ENCODE measurements around the gene ARPP19. TPM values are rescaled to one million over a fixed set of nuclear protein-coding genes. Genes with fewer than 3 reads are reported as not detected.

ARPP19 gene
- total and polyA plus RNA-seq, 10 of the 15 experiments (the other 5 are each of a cell fraction or from before 2014, with no cell fraction given): 77.2 to 167 (median 121) TPM

DNA sequence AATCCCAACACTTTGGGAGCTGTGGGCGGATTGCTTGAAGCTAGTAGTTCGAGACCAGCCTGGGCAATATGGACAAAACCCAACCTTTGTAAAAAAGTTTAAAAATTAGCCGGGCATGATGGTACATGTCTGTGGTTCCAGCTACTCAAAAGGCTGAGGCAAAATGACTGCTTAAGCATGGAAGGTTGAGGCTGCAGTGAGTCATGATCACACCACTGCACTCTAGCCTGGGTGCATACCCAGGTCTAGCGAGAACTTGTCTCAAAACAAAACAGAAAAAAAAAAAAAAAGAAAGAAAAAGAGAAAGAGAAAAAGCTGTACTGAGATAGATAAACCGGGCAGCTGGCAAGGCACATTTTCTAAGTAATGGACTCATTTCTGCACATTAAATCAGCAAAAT, 10.6 kb downstream of the ARPP19 start (continued):
- TF ChIP-seq, protein P1, sequence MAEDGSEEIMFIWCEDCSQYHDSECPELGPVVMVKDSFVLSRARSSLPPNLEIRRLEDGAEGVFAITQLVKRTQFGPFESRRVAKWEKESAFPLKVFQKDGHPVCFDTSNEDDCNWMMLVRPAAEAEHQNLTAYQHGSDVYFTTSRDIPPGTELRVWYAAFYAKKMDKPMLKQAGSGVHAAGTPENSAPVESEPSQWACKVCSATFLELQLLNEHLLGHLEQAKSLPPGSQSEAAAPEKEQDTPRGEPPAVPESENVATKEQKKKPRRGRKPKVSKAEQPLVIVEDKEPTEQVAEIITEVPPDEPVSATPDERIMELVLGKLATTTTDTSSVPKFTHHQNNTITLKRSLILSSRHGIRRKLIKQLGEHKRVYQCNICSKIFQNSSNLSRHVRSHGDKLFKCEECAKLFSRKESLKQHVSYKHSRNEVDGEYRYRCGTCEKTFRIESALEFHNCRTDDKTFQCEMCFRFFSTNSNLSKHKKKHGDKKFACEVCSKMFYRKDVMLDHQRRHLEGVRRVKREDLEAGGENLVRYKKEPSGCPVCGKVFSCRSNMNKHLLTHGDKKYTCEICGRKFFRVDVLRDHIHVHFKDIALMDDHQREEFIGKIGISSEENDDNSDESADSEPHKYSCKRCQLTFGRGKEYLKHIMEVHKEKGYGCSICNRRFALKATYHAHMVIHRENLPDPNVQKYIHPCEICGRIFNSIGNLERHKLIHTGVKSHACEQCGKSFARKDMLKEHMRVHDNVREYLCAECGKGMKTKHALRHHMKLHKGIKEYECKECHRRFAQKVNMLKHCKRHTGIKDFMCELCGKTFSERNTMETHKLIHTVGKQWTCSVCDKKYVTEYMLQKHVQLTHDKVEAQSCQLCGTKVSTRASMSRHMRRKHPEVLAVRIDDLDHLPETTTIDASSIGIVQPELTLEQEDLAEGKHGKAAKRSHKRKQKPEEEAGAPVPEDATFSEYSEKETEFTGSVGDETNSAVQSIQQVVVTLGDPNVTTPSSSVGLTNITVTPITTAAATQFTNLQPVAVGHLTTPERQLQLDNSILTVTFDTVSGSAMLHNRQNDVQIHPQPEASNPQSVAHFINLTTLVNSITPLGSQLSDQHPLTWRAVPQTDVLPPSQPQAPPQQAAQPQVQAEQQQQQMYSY (CRISPR knock-in tag; IDR thresholded peaks at IDR 0.05): no peak
- no peak for TF ChIP-seq RELA (IDR thresholded peaks at IDR 0.05; ENCODE audit: borderline replicate concordance, partially characterized antibody)
- 0 out of 4 replicates have a peak, but pooled peaks of 1 of the 2 experiments have one; percentile 9 for TF ChIP-seq ETV6 (conservative IDR thresholded peaks at IDR 0.05 in 1 of 2, IDR thresholded peaks at IDR 0.05 in 1 of 2; ENCODE audit: borderline replicate concordance in 1 of 2, low read depth in 1 of 2)
- TF ChIP-seq, protein P2, sequence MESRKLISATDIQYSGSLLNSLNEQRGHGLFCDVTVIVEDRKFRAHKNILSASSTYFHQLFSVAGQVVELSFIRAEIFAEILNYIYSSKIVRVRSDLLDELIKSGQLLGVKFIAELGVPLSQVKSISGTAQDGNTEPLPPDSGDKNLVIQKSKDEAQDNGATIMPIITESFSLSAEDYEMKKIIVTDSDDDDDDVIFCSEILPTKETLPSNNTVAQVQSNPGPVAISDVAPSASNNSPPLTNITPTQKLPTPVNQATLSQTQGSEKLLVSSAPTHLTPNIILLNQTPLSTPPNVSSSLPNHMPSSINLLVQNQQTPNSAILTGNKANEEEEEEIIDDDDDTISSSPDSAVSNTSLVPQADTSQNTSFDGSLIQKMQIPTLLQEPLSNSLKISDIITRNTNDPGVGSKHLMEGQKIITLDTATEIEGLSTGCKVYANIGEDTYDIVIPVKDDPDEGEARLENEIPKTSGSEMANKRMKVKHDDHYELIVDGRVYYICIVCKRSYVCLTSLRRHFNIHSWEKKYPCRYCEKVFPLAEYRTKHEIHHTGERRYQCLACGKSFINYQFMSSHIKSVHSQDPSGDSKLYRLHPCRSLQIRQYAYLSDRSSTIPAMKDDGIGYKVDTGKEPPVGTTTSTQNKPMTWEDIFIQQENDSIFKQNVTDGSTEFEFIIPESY (IDR thresholded peaks at IDR 0.05): no peak
- no peak for TF ChIP-seq SMAD5 (IDR thresholded peaks at IDR 0.05; ENCODE audit: low read depth)
- no peak for TF ChIP-seq CBX3 (IDR thresholded peaks at IDR 0.05; ENCODE audit: borderline replicate concordance, low read depth)
- no peak for TF ChIP-seq ZNF592 (IDR thresholded peaks at IDR 0.05)
- no peak for TF ChIP-seq SMAD1 (IDR thresholded peaks at IDR 0.05; ENCODE audit: low read depth, partially characterized antibody)
- TF ChIP-seq ESRRA (IDR thresholded peaks at IDR 0.05; ENCODE audit: low read length): no peak
- TF ChIP-seq POLR2AphosphoS2 (IDR thresholded peaks at IDR 0.05; ENCODE audit: low read depth, low read length): no peak
- TF ChIP-seq IRF5 (IDR thresholded peaks at IDR 0.05; ENCODE audit: borderline replicate concordance): no peak
- TF ChIP-seq ZNF24 (IDR thresholded peaks at IDR 0.05): no peak
- TF ChIP-seq CEBPB (IDR thresholded peaks at IDR 0.05; ENCODE audit: borderline replicate concordance in 1 of 2, low read depth in 2 of 2, low read length in 2 of 2): no peak
- TF ChIP-seq WRNIP1 (IDR thresholded peaks at IDR 0.05; ENCODE audit: borderline replicate concordance, low read depth, low read length): no peak
- TF ChIP-seq MTA2 (IDR thresholded peaks at IDR 0.05; ENCODE audit: low read depth): peak; percentile 52; the same call in 1 of the 2 replicates
- TF ChIP-seq YBX1 (IDR thresholded peaks at IDR 0.05): no peak
- TF ChIP-seq MLLT1 (IDR thresholded peaks at IDR 0.05): peak; percentile 50; the same call in 1 of the 2 replicates
- no peak for TF ChIP-seq GATAD2B (conservative IDR thresholded peaks at IDR 0.05; ENCODE audit: low read depth)

All from GM12878 (cell line).